ENCODE results near the gene MATN1.

- no peak for TF ChIP-seq POLR2A (IDR thresholded peaks at IDR 0.05)
- no peak for TF ChIP-seq POLR2AphosphoS5 (IDR thresholded peaks at IDR 0.05)
- TF ChIP-seq CTCF (IDR thresholded peaks at IDR 0.05) = no peak
Measured at GRCh38 chr1:30752651-30752908, 29.2 kb upstream of the MATN1 start.

Data from suprapubic skin (tissue), 4 donors.